Stomach smooth muscle (tissue), 2 donors: ENCODE results near the gene EPSTI1.

ENCODE experiments used
- H3K27ac ChIP-seq: one replicate; pipeline ENCODE4 v1.7.0; 2013; ENCODE audit warnings: mild to moderate bottlenecking, low read length, inconsistent platforms
- H3K27me3 ChIP-seq, 2 donors: one replicate each; pipeline ENCODE4 v1.7.0; 2013; ENCODE audit warnings: low read length in 2 of 2; ENCODE audit not compliant: insufficient read depth in 2 of 2, control insufficient read depth in 1 of 2
- H3K36me3 ChIP-seq, 2 donors: one replicate each; pipeline ENCODE4 v1.7.0; 2013; ENCODE audit warnings: low read length in 2 of 2; ENCODE audit not compliant: control insufficient read depth in 2 of 2, insufficient read depth in 2 of 2
- H3K4me1 ChIP-seq: one replicate; pipeline ENCODE4 v1.7.0; 2013; ENCODE audit warnings: low read length; ENCODE audit not compliant: control insufficient read depth, insufficient read depth
- H3K4me3 ChIP-seq, 2 donors: one replicate each; pipeline ENCODE4 v1.7.0; 2013; ENCODE audit warnings: low read length in 2 of 2
- H3K9ac ChIP-seq, 2 donors: one replicate each; pipeline ENCODE4 v1.7.0; 2013; ENCODE audit warnings: low read length in 2 of 2, mild to moderate bottlenecking in 1 of 2
- H3K9me3 ChIP-seq, 2 donors: one replicate each; pipeline ENCODE4 v1.7.0; 2013; ENCODE audit warnings: low read length in 2 of 2; ENCODE audit not compliant: control insufficient read depth in 2 of 2
- donor health status: healthy.
- donor health status: Pancreatic carcinoma.

Gene EPSTI1

GRCh38 chr13:42990291-42991232 lies 1.5 kb downstream of the EPSTI1 start:
- no peaks in the 10 kb centered on the region for H3K27me3 ChIP-seq
- peak overlapping the region in 1 of 2 donors; percentile 29 for H3K9ac ChIP-seq
- peak overlapping the region; percentile 8 for H3K27ac ChIP-seq
- H3K4me3 ChIP-seq, result peak overlapping the region; percentile 29 to 83
- peaks cover 22% of the 10 kb centered on the region for H3K4me1 ChIP-seq
- H3K9me3 ChIP-seq, result no peaks in the 10 kb centered on the region
- no peaks in the 10 kb centered on the region for H3K36me3 ChIP-seq

- H3K36me3 ChIP-seq, result no peaks in the 10 kb centered on the region
- no peaks in the 10 kb centered on the region for H3K9me3 ChIP-seq
- H3K4me3 ChIP-seq, result no peak overlapping the region
- H3K27ac ChIP-seq, result no peak overlapping the region
- peaks cover 10% of the 10 kb centered on the region for H3K4me1 ChIP-seq
- H3K27me3 ChIP-seq, result no peaks in the 10 kb centered on the region
- H3K9ac ChIP-seq, result no peak overlapping the region
Observed at GRCh38 chr13:42986176-42986574, 5.9 kb downstream of the EPSTI1 start.

- H3K4me3 ChIP-seq, result no peak overlapping the region
- H3K27me3 ChIP-seq, result no peaks in the 10 kb centered on the region
- H3K36me3 ChIP-seq, result no peaks in the 10 kb centered on the region
- H3K9ac ChIP-seq, result no peak overlapping the region
- H3K4me1 ChIP-seq, result peaks cover 5% of the 10 kb centered on the region
- H3K9me3 ChIP-seq, result no peaks in the 10 kb centered on the region
- H3K27ac ChIP-seq, result no peak overlapping the region
Observed at GRCh38 chr13:42985312-42986175, 6.5 kb downstream of the EPSTI1 start.

- H3K4me3 ChIP-seq, result no peak overlapping the region
- no peak overlapping the region for H3K9ac ChIP-seq
- H3K27me3 ChIP-seq, result no peaks in the 10 kb centered on the region
- H3K27ac ChIP-seq, result no peak overlapping the region
- no peaks in the 10 kb centered on the region for H3K36me3 ChIP-seq
- H3K9me3 ChIP-seq, result no peaks in the 10 kb centered on the region
- H3K4me1 ChIP-seq, result no peaks in the 10 kb centered on the region
Observed at GRCh38 chr13:42984691-42985090, 7.3 kb downstream of the EPSTI1 start.

- no peak overlapping the region for H3K27ac ChIP-seq
- H3K36me3 ChIP-seq, result no peaks in the 10 kb centered on the region
- H3K9me3 ChIP-seq, result no peaks in the 10 kb centered on the region
- no peak overlapping the region for H3K4me3 ChIP-seq
- H3K4me1 ChIP-seq, result no peaks in the 10 kb centered on the region
- H3K9ac ChIP-seq, result no peak overlapping the region
- no peaks in the 10 kb centered on the region for H3K27me3 ChIP-seq
Observed at GRCh38 chr13:42984026-42984425, 8.0 kb downstream of the EPSTI1 start.

GRCh38 chr13:42981853-42982252 lies 10.2 kb downstream of the EPSTI1 start:
- Histone ChIP-seq H3K27me3 (no peaks in the 10 kb centered on the region), H3K27ac (no peak overlapping the region)

GRCh38 chr13:42981317-42981716 lies 10.7 kb downstream of the EPSTI1 start:
- no peaks in the 10 kb centered on the region for H3K27me3 ChIP-seq
- H3K27ac ChIP-seq, result no peak overlapping the region
- no peaks in the 10 kb centered on the region for H3K36me3 ChIP-seq
- H3K4me3 ChIP-seq, result no peak overlapping the region
- no peaks in the 10 kb centered on the region for H3K4me1 ChIP-seq
- H3K9me3 ChIP-seq, result no peaks in the 10 kb centered on the region
- H3K9ac ChIP-seq, result no peak overlapping the region

More at GRCh38 chr13:42981853-42982252, 10.2 kb downstream of the EPSTI1 start:
- Histone ChIP-seq H3K9me3 (no peaks in the 10 kb centered on the region), H3K4me1 (no peaks in the 10 kb centered on the region), H3K36me3 (no peaks in the 10 kb centered on the region), H3K9ac (no peak overlapping the region), H3K4me3 (no peak overlapping the region)

- H3K27ac ChIP-seq, result no peak overlapping the region
- H3K36me3 ChIP-seq, result no peaks in the 10 kb centered on the region
- no peak overlapping the region for H3K9ac ChIP-seq
- no peaks in the 10 kb centered on the region for H3K9me3 ChIP-seq
- no peaks in the 10 kb centered on the region for H3K4me1 ChIP-seq
- H3K4me3 ChIP-seq, result no peak overlapping the region
- H3K27me3 ChIP-seq, result no peaks in the 10 kb centered on the region
Observed at GRCh38 chr13:42977219-42977659, 14.8 kb downstream of the EPSTI1 start.

- Histone ChIP-seq H3K27ac (no peak overlapping the region), H3K9ac (no peak overlapping the region), H3K4me1 (no peaks in the 10 kb centered on the region), H3K27me3 (no peaks in the 10 kb centered on the region), H3K4me3 (no peak overlapping the region), H3K36me3 (no peaks in the 10 kb centered on the region), H3K9me3 (no peaks in the 10 kb centered on the region)
Observed at GRCh38 chr13:42976066-42976465, 16.0 kb downstream of the EPSTI1 start.

- no peak overlapping the region for H3K27ac ChIP-seq
- no peak overlapping the region for H3K9ac ChIP-seq
- H3K27me3 ChIP-seq, result no peaks in the 10 kb centered on the region
- no peaks in the 10 kb centered on the region for H3K4me1 ChIP-seq
- no peaks in the 10 kb centered on the region for H3K9me3 ChIP-seq
- no peaks in the 10 kb centered on the region for H3K36me3 ChIP-seq
- H3K4me3 ChIP-seq, result no peak overlapping the region
Observed at GRCh38 chr13:42973581-42973980, 18.5 kb downstream of the EPSTI1 start.
